HG03565 (cell line): ENCODE measurements around the gene KRTAP6-1.

Experiments used
- ATAC-seq: cut with Tn5 transposase; IDR thresholded peaks from one replicate; pipeline ENCODE4 v1.9.1; 2021; ENCODE audit warnings: mild to moderate bottlenecking, moderate library complexity; ENCODE audit not compliant: unreplicated experiment

KRTAP6-1 gene, protein sequence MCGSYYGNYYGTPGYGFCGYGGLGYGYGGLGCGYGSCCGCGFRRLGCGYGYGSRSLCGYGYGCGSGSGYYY

DNA sequence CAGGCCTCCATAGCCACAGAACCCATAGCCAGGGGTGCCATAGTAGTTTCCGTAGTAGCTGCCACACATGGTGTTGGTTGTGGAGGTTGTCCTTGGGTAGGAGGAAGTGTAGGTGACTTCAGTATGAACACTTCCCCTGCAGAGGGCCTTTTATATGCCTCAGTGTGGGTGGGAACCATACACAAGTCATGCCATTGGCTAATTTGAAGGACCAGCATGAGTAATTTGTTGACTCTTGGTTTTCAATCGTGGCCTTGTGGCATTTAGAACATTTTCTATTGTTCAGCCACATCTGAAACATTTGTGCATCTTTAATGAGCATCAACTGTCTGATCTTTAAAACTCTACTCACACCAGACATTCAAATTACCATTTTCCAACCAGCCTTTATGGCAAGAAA lies at the start of gene KRTAP6-1:
TSS of gene KRTAP6-1 (minus strand) at position 95 of the 400 bp plus-strand sequence. CDS start at position 69, 26 bp downstream.
- no peak for ATAC-seq

DNA sequence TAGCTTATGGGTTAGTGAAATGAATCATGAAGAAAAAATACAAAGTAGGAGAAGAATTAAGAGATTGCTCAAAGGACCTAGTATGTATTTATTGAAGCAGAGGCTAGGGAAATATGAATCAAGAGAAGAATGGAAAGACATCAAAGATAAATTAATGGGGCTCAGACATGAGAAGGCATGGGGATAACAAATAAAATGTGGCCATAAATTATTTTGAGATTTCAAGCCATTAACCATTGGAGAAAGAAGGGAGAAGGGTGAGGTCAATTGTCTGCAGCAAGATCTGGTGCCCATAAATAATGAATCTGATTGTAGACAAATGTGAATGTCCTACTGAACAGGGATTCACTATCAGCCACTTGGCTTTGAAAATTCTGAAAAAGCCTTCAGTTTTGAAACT lies 39.2 kb upstream of the KRTAP6-1 start:
- no peak for ATAC-seq

DNA sequence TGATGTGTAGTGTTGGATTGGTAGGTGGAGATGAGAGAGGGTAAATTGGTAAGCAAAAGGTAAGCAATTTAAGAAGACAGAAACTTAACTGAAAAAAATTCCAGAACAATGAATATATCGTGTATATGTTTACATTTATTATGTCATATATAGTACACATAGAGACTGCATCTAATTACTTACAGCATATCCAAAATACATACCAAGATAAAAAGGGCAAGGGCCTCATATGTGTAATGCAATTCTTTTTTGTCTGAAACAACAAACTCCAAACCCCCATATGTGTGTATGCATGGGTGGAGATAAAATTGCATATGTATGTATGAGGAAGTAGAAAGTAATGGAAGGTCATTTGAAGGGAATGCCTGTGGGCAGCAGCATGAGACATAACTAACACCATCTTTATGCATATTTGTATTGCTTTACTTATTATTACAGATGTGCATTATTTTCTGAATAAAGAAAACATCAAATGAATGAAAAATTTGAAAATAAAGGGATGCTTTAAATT lies 33.2 kb upstream of the KRTAP6-1 start:
- ATAC-seq: no peak

DNA sequence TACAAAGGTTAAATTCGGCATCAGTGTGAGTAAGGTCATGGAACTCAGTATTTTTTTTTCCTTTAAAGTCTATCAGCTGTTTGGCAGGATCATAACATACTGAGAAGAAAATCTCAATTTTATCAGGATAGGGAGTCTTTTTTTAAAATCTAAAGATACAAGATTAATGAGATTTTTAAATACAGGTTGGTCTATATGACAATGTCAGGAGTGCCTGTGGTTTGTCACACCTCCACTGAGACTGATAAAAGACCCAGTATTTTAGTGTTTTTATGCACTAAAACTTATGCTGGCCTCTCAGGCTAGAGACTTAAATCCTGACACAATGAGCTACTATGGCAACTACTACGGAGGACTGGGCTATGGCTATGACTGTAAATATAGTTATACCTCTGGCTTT lies 28.8 kb upstream of the KRTAP6-1 start, which contains the start of gene KRTAP20-3:
TSS of gene KRTAP20-3 (plus strand) at position 301 of the 400 bp plus-strand sequence.
- ATAC-seq: no peak

DNA sequence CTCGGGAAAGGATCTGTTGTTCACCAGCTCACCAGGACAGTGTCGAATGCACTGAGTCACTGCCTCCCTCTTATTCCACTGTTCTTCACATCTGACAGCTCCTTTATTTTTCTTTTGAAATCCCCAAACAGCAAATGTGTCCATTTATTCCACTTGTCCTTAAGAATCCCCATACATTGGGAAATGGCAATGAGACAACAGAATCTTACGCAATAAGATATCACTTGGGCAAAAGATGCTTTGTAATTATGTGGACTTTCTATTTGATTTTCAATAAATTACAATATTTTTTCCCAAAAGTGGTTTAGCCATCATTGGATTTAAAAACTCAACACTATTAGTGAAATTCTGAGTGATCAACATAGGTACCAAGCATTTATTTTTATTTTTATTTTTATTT lies 25.0 kb upstream of the KRTAP6-1 start:
- no peak for ATAC-seq

DNA sequence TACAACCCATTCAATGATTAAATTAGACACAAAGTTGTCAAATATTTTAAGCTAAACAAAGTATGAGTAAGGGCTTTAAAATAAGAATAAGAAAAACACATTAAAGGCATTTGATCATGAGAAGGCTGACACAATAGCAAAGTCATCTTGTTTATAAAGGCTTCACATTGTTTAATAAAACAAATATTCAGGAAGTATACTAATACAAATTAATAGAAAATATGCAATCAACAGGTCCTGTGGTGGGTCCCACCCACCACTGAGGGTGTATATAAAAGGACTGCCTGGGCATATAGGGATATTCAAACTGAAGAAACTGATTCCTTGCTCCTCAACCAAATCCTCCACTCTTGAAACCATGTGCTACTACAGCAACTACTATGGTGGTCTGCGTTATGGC lies 21.2 kb upstream of the KRTAP6-1 start, which contains the start of gene KRTAP20-2:
TSS of gene KRTAP20-2 (plus strand) at position 301 of the 400 bp plus-strand sequence. CDS start at position 359, 58 bp downstream.
- no peak for ATAC-seq

DNA sequence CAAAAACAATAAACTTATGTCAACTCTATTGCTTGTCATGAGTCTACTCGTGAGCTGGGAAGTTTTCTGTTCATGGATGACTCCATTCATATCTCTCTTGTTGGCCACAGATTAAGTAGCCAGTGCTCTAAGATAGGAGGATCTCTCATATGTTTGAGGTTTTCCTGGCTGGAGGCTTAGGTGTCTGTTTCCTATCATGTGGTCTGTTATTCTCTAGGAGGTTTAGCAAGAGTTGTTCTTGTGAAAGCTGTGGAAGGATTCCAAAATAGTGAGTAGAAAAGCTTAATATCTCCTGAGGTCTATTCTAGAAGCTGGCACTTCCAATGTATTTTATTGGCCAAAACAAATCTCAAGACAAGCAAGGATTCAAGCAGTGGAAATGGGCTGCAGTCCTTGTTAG lies 15.5 kb upstream of the KRTAP6-1 start:
- no peak for ATAC-seq

DNA sequence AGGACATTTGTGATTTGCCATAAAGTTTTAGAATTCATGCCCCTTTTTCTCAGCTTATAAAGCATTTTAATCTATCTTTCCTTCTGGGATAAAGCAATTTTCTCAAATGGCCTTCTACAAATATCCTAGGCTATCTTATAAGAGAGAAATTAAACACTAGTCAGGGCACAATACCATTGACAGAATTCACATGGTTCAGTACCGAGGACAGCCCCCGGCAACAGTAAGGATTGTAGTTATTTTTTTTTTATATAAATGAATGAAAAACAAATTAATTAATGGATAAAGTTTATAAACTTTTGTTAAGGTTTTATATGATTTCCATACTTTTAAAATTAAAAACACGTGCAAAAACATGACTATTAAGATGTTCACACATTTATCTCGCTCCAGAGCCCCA lies 14.4 kb upstream of the KRTAP6-1 start:
- no peak for ATAC-seq

DNA sequence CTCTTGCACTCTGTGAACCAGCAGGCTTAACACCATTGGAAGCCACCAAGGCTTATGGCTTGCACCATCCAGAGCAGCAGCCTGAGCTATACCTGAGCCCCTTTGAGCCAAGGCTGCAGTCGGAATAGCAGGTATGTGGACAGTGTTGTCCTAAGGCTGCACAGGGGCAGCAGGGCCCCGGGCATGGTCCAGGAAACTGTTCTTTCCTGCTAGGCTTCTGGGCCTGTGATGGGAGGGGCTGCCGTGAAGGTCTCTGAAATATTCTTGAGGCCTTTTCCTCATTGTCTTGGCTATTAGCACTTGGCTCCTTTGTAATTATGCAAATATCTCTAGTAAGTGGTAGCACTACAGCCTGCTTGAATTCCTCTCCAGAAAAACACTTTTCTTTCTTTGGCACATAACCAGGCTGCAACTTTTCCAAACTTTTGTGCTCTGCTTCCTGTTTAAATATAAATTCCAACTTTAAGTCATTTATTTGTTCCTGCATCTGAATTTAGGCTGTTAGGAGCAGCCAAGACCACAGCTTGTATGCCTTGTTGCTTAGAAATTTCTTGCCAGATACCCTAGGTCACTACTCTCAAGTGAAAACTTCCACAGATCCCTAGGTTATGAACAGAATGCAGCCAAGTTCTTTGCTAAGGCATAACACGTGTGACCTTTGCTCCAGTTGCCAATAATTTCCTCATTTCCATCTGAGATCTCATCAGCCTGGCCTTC lies 11.9 kb upstream of the KRTAP6-1 start:
- ATAC-seq: no peak

DNA sequence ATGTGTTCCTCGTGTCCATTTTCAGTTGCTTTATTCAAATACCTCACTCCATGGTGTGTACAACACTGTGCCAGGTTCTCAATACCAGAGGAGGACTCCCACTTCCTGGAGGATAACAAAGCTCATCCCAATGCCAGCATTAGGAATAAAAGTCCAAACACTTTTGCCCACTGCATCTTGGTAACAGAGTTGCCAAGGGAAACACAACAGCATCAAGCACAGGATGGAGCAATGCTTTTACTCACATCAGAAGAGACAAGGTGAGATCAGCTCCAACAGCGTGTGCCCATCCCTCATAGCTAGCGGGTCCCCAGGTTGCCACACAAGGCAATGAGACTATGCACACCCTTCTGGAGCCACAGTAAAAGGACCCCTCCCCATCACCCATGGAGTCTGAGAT lies 9.6 kb upstream of the KRTAP6-1 start:
- no peak for ATAC-seq

DNA sequence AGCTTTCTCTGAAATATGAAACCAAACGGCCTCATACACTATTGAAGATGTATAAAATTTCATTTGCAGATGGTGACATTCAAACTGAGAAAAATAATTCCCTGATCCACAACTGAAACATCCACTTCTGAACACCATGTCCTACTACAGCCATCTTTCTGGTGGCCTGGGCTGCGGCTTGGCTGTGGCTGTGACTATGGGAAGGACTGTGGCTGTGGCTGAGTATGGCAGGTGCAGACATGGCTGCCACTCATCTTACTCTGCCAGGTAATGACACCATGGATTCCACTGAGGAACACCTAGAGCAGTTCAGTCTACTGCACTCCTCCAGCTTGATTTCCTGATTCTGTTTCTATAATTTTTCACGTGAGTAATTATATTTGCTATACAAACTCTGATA lies 6.8 kb upstream of the KRTAP6-1 start, which contains the start of gene KRTAP20-4:
TSS of gene KRTAP20-4 (plus strand) at position 106 of the 400 bp plus-strand sequence.
- no peak for ATAC-seq

DNA sequence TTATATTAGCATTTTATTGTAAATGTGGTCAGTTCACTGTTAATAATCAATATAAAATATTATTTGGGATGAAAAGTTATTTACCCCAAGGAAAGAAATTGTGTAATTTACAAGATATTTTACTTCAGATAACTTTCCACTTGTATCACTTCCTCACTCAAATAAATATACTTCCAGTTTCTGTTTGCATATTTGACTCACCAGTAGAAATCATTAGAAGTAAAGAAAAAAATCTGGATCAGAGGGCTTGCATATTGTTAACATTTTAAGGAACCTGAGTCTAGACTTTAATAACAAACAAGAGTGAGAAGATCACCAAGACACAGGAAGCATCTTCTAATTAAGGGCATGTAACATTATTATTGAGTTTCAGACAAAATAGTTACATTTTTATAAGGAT lies 6.3 kb upstream of the KRTAP6-1 start:
- no peak for ATAC-seq

DNA sequence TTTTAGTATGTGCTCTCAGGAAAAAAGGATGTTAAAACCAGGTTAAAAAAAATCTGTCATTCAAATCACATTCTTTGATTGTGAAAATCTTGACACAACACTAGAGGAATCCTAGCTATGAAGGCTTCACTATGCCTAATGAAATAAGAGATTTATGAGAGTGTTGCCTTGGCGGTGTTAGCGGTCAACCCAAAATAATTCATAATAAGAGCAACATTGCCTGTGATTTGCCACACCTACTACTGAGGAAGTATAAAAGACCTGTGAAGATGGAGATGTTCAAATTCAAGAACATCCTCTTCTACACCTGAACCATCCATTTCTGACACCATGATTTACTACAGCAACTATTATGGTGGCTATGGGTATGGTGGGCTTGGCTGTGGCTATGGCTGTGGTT lies 2.4 kb upstream of the KRTAP6-1 start, which contains the start of gene KRTAP20-1:
TSS of gene KRTAP20-1 (plus strand) at position 301 of the 400 bp plus-strand sequence. CDS start at position 331, 30 bp downstream.
- no peak for ATAC-seq

DNA sequence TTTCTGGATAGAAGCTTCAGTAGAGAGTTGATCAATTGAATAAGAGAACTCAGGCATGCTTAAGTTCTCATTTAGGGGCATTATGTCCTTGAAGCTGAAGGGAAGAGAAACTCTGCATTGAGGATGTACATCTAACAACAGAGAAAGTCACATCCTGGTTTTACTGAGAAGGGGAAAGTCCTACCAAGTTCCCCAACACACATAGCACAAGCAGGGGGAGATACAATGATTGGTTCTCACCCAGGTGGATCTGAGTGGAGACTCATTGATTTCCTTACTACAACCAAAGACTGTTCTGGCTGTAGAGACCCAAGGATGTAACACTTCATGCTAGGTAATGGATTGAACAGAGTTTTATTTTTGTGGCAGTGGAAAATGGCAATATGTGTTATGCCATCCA lies 1.5 kb upstream of the KRTAP6-1 start:
- no peak for ATAC-seq

DNA sequence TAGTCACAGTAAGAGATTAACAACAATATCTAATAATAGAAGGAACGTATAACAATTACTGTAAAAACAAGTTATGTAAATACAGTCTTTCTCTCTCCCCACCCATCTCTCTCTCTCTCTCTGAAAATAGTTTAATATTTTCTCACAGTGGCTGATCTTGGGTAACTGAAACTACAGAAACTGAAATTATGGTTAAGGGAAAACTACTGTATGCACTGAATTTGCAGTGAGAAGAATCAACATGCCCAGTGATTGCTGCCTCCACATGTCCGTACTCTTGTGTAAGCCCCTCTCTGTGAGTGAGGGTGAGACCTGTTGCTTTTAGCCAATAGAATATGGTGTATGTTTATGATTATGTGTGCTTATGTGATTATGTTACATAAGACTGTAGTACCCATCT lies 1.6 kb downstream of the KRTAP6-1 start:
- ATAC-seq: no peak

DNA sequence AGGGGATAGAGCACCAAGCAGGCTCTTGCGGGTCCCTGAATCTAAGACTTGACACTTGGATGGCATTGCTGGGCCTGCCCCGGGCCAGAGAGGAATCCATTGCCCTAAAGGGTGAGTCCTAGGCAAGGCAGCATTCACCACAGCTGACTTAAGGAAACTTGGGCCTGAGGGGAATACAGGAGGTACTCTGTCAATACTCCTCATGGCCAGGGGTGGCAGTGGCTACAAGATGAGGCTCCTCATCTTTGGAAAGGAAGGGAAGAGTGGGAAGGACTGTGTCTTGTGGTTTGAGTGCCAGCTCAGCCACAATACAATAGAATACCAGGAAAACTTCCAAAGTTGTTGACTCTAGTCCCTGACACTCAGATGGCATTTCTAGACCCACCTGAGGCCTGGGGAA lies 7.8 kb downstream of the KRTAP6-1 start:
- no peak for ATAC-seq

DNA sequence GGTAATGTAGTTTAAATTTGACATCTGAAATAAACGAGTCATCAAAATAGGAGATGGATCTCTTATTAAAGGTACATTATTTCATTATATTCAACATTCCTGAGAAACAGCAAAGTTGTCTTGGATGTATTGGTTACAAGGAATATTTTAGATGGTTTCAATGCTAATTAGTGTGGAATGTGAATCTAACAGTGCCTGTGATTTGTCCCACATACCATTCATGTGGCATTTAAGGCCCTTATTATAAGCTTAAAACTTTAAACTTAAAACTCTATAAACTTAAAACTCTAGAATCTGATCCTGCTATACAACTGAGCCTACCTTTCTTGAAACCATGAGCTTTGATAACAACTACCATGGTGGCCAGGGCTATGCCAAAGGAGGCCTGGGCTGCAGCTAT lies 12.9 kb downstream of the KRTAP6-1 start, which contains the start of gene KRTAP22-1:
TSS of gene KRTAP22-1 (plus strand) at position 301 of the 400 bp plus-strand sequence.
- no peak for ATAC-seq

DNA sequence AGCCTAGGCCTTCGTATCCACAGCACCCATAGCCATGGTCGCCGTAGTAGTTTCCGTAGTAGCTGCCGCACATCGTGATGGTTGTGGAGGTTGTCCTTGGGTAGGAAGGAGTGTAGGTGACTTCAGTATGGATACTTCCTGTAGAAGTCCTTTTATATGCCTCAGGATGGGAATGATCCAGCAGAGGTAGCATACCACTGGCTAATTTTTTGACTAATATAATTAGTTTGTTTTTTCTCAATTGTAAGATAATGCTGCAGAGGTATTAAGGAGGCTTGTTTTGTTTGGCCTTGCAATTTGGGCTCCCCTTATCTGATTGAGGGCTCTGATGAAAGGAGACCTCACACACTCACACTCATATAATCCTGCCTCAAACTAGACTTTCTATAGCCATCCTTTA lies 14.9 kb downstream of the KRTAP6-1 start, which contains the start of gene KRTAP6-2:
TSS of gene KRTAP6-2 (minus strand) at position 101 of the 400 bp plus-strand sequence. CDS start at position 73, 28 bp downstream.
- no peak for ATAC-seq

DNA sequence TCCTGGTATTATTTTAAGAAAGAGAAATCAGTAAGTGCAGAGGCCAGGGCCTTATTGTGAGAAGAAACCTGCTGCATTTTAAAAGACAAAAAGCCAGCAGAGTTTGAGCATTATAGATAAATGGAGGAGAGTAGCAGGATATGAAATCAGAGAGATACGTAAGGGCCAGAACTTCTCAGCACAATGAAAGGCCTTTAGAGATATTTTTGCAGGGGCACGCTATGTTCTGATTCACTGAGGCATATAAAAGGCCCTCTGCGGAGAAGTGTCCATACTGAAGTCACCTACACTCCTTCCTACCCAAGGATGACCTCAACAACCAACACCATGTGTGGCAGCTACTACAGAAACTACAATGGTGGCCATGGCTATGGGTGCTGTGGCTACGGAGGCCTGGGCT lies 21.6 kb downstream of the KRTAP6-1 start, which contains the start of gene KRTAP6-3:
TSS of gene KRTAP6-3 (plus strand) at position 301 of the 400 bp plus-strand sequence. CDS start at position 307, 6 bp downstream.
- ATAC-seq: no peak

DNA sequence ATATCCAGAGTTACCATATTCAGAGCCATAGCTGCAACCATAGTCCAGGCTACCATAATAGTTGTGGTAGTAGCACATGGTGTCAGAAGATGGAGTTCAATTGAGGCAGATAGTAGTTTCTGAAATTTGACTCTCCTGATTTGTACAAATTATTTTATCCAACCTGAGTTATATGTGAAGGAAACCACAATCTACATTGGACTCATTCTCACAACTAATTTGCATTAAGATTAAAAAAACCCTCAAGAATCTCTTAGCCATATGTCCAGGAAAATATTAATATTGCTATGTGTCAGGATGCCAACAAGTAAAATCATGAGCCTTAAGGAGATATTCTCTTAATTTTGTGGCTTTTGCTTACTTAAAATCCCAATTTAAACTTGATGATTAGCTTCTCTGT lies 23.4 kb downstream of the KRTAP6-1 start, which contains the start of gene KRTAP22-2:
TSS of gene KRTAP22-2 (minus strand) at position 101 of the 400 bp plus-strand sequence.
- no peak for ATAC-seq

DNA sequence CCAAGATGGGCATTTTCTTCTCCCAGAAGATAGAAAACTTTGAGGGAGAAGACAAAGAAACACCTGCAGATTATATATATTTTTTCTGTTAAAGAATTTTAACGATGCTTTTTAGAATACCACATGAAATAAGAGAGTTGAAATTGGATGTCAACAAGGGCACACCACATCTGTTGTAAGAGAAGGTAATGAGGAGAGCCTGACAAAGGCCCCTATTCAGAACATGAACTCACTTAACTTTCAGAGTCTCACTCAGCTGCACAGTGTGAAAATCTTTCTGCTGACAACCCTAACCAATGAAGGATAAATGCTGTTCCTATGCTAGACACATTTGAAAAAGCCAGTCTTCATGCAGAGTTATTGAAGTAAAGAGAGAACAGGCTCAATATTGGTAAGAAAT lies 30.9 kb downstream of the KRTAP6-1 start:
- no peak for ATAC-seq

DNA sequence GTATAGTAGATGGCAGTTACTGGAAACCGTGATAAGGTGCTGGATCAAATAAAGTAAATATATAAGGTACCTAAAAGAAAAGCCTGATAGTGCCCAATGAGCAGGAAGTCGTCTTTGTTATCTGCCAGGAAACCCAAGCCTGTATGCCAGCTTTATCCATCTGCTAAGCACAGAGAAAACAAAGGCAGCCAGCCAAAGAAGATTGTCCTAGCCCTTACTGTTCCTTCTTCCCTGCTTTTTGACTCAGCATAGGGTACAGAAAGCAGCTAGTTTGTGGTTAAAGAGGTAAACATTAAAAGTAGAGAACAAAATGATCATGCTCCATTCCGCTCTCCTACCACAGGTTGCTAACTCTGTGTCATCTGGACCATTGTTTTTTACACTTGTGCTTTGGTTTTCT lies 33.6 kb downstream of the KRTAP6-1 start:
- ATAC-seq: no peak
